ENCODE measurements around the gene LRAT.

The LRAT gene

GRCh38 chr4:154778264-154778663, 34.5 kb downstream of the LRAT start:
- no peak for DNase-seq (ENCODE audit: low read depth)

GRCh38 chr4:154779362-154779947, 35.7 kb downstream of the LRAT start:
- no peak for DNase-seq (ENCODE audit: low read depth)

- no peak for DNase-seq (ENCODE audit: low read depth)
Observed at GRCh38 chr4:154781126-154781982, 37.6 kb downstream of the LRAT start, which contains the start of gene RBM46. Gene RBM46, plus strand, starts transcription at chr4:154781272. Its CDS starts 15,481 bp downstream, at chr4:154796753.

GRCh38 chr4:154781983-154782293, 38.1 kb downstream of the LRAT start:
- no peak for DNase-seq (ENCODE audit: low read depth)

All from activated T-cell treated with anti-CD3 and anti-CD28 coated beads for 24 hours (primary cell).